Amniotic stem cell (primary cell): Measurements from ENCODE around the gene TPRG1L.
"Not testable (repeated sequence)": the region's sequence is repeated elsewhere in the genome, so short reads cannot be mapped to it uniquely, and the experiment has no call there.

Experiments used
- DNase-seq: peaks from one replicate; lab custom pipeline; 2025; lab: John Stamatoyannopoulos, UW

Gene TPRG1L

GRCh38 chr1:3624200-3625136, at the start of gene TPRG1L:
Gene TPRG1L, plus strand, starts transcription at chr1:3625015. Its CDS starts 58 bp downstream, at chr1:3625073.
- DNase-seq = peak; percentile 96

- DNase-seq = not testable (repeated sequence)
Observed at GRCh38 chr1:3575515-3575914, 49.3 kb upstream of the TPRG1L start.

- DNase-seq = no peak
Observed at GRCh38 chr1:3575993-3576392, 48.8 kb upstream of the TPRG1L start.

- DNase-seq = no peak
Observed at GRCh38 chr1:3577300-3577699, 47.5 kb upstream of the TPRG1L start.

GRCh38 chr1:3577711-3578432, 46.9 kb upstream of the TPRG1L start:
- DNase-seq = no peak

- no peak for DNase-seq
Observed at GRCh38 chr1:3578433-3578805, 46.4 kb upstream of the TPRG1L start.

GRCh38 chr1:3578906-3579305, 45.9 kb upstream of the TPRG1L start:
- no peak for DNase-seq

GRCh38 chr1:3579626-3580025, 45.2 kb upstream of the TPRG1L start:
- DNase-seq = no peak

- no peak for DNase-seq
Observed at GRCh38 chr1:3580231-3580630, 44.6 kb upstream of the TPRG1L start.

GRCh38 chr1:3581296-3582036, 43.3 kb upstream of the TPRG1L start:
- DNase-seq = no peak

GRCh38 chr1:3583751-3584150, 41.1 kb upstream of the TPRG1L start:
- DNase-seq = not testable (repeated sequence)

GRCh38 chr1:3584915-3585314, 39.9 kb upstream of the TPRG1L start:
- no peak for DNase-seq

- not testable (repeated sequence) for DNase-seq
Observed at GRCh38 chr1:3585353-3585868, 39.4 kb upstream of the TPRG1L start.

- no peak for DNase-seq
Observed at GRCh38 chr1:3585940-3586568, 38.8 kb upstream of the TPRG1L start.

GRCh38 chr1:3586986-3587759, 37.6 kb upstream of the TPRG1L start:
- DNase-seq = no peak

- DNase-seq = no peak
Observed at GRCh38 chr1:3588395-3588794, 36.4 kb upstream of the TPRG1L start.

- DNase-seq = no peak
Observed at GRCh38 chr1:3590139-3590763, 34.6 kb upstream of the TPRG1L start.

GRCh38 chr1:3590951-3591865, 33.6 kb upstream of the TPRG1L start:
- DNase-seq = no peak

GRCh38 chr1:3593334-3593733, 31.5 kb upstream of the TPRG1L start:
- DNase-seq = no peak
